ENCODE results near the gene LDAF1. TPM values are rescaled to one million over a fixed set of nuclear protein-coding genes. Genes with fewer than 3 reads are reported as not detected.
"Not testable (repeated sequence)": the region's sequence is repeated elsewhere in the genome, so short reads cannot be mapped to it uniquely, and the experiment has no call there.

LDAF1 gene
- total RNA-seq, 1 experiment from 2014 or later: 10.9 TPM

GRCh38 chr16:21195330-21195729, 36.9 kb downstream of the LDAF1 start:
- DNase-seq (ENCODE audit: low read depth): not testable (repeated sequence)

GRCh38 chr16:21197112-21197511, 38.6 kb downstream of the LDAF1 start:
- DNase-seq (ENCODE audit: low read depth): no peak

- no peak for DNase-seq (ENCODE audit: low read depth)
Measured at GRCh38 chr16:21197621-21198020, 39.1 kb downstream of the LDAF1 start.

- no peak for DNase-seq (ENCODE audit: low read depth)
Measured at GRCh38 chr16:21199607-21200218, 41.2 kb downstream of the LDAF1 start.

GRCh38 chr16:21203155-21203797, 44.8 kb downstream of the LDAF1 start:
- peak; percentile 10 for DNase-seq (ENCODE audit: low read depth)

- peak; percentile 42 for DNase-seq (ENCODE audit: low read depth)
Measured at GRCh38 chr16:21205303-21205702, 46.8 kb downstream of the LDAF1 start.

- no peak for DNase-seq (ENCODE audit: low read depth)
Measured at GRCh38 chr16:21206550-21206949, 48.1 kb downstream of the LDAF1 start.

GRCh38 chr16:21208446-21209230, 50.2 kb downstream of the LDAF1 start:
- DNase-seq (ENCODE audit: low read depth): no peak

- no peak for DNase-seq (ENCODE audit: low read depth)
Measured at GRCh38 chr16:21211486-21211885, 53.0 kb downstream of the LDAF1 start, which contains the start of gene ZP2. ZP2 (minus strand) TSS chr16:21211574; CDS start chr16:21211547, 27 bp downstream.

GRCh38 chr16:21214086-21214485, 55.6 kb downstream of the LDAF1 start:
- DNase-seq (ENCODE audit: low read depth): no peak

- DNase-seq (ENCODE audit: low read depth): no peak
Measured at GRCh38 chr16:21217121-21217520, 58.6 kb downstream of the LDAF1 start.

GRCh38 chr16:21218153-21218552, 59.7 kb downstream of the LDAF1 start:
- DNase-seq (ENCODE audit: low read depth): no peak

- DNase-seq (ENCODE audit: low read depth): no peak
Measured at GRCh38 chr16:21219551-21219950, 61.1 kb downstream of the LDAF1 start.

- DNase-seq (ENCODE audit: low read depth): peak; percentile 36
Measured at GRCh38 chr16:21222495-21223337, 64.2 kb downstream of the LDAF1 start.

GRCh38 chr16:21223787-21224186, 65.3 kb downstream of the LDAF1 start:
- no peak for DNase-seq (ENCODE audit: low read depth)

GRCh38 chr16:21224800-21225199, 66.3 kb downstream of the LDAF1 start:
- DNase-seq (ENCODE audit: low read depth): no peak

GRCh38 chr16:21226749-21227148, 68.3 kb downstream of the LDAF1 start:
- DNase-seq (ENCODE audit: low read depth): no peak

- no peak for DNase-seq (ENCODE audit: low read depth)
Measured at GRCh38 chr16:21227866-21228265, 69.4 kb downstream of the LDAF1 start.

GRCh38 chr16:21228361-21228872, 69.9 kb downstream of the LDAF1 start:
- no peak for DNase-seq (ENCODE audit: low read depth)

All from M059J (cell line).